HL-60 (cell line): ENCODE results near the gene IVD.

Source experiments
- DNase-seq, 2 experiments: peaks; one replicate each; pipeline ENCODE4 v3.0.0-alpha.2; 2010 to 2020; ENCODE audit warnings: low read depth in 1 of 2, low spot score in 1 of 2
- H3K27ac ChIP-seq: fragments of 250-450 bp; sonication (Bioruptor Pico); replicated peaks from 2 replicates; pipeline ENCODE4 v1.5.1; 2020; ENCODE audit warnings: mild to moderate bottlenecking, moderate library complexity
- H3K27me3 ChIP-seq: fragments of 250-450 bp; sonication (Bioruptor Pico); 2 replicates; pipeline ENCODE4 v1.5.1; 2021; ENCODE audit warnings: mild to moderate bottlenecking, moderate library complexity; ENCODE audit not compliant: insufficient read depth, poor library complexity, severe bottlenecking
- H3K4me3 ChIP-seq: replicated peaks from 2 replicates; pipeline ENCODE4 v1.5.1; 2011; ENCODE audit warnings: mild to moderate bottlenecking, control low read depth, low read length; ENCODE audit not compliant: insufficient read depth
- GABPA ChIP-seq: IDR thresholded peaks from 2 replicates; pipeline ENCODE4 v1.6.1; 2012; ENCODE audit warnings: low read depth
- POLR2AphosphoS5 ChIP-seq: IDR thresholded peaks from 2 replicates; pipeline ENCODE4 v1.6.1; 2012; ENCODE audit warnings: low read depth
- SPI1 ChIP-seq: IDR thresholded peaks from 2 replicates; pipeline ENCODE4 v1.6.1; 2012; ENCODE audit warnings: low read depth, mild to moderate bottlenecking, borderline replicate concordance
- TF ChIP-seq, protein P1 (sequence below): IDR thresholded peaks from 2 replicates; pipeline ENCODE4 v1.6.1; 2012; ENCODE audit warnings: low read depth; ENCODE audit not compliant: insufficient replicate concordance
- TF ChIP-seq, protein P2 (sequence below): IDR thresholded peaks from one replicate; pipeline ENCODE4 v1.5.1; 2011; ENCODE audit warnings: low read length, control low read depth, inconsistent platforms; ENCODE audit not compliant: insufficient read depth

The IVD gene

DNA sequence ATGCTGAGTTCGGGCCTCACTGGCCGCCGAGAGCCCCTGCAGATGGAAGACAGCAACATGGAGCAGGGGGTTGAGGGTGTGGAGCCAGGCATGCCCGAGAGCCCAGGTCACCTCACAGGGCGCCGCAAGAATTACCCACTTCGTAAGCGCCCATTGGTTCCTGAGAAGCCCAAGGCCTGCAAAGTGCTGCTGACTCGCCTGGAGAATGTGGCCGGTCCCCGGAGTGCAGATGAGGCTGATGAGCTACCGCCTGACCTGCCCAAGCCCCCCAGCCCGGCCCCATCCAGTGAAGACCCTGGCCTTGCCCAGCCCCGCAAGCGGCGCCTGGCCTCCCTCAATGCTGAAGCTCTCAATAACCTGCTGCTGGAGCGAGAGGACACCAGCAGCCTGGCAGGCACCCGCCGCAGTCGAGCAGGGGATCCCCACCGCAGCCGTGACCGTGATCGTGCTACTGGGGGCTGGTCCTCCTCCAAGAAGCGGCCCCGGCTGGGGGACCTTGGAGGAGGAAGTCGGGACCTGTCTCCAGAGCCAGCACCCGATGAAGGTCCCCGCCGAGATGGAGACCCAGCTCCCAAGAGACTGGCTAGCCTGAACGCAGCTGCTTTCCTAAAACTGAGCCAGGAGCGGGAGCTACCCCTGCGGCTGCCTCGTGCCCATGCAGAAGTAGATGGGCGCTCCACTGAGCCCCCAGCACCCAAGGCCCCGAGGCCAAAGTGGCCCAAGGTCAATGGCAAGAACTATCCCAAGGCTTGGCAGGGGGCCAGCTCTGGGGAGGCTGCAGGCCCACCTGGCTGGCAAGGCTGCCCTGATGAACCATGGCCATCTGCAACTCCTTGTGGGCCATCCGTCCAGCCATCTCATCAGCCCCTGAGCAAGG lies 53.1 kb downstream of the IVD start:
- DNase-seq, result no peak

DNA sequence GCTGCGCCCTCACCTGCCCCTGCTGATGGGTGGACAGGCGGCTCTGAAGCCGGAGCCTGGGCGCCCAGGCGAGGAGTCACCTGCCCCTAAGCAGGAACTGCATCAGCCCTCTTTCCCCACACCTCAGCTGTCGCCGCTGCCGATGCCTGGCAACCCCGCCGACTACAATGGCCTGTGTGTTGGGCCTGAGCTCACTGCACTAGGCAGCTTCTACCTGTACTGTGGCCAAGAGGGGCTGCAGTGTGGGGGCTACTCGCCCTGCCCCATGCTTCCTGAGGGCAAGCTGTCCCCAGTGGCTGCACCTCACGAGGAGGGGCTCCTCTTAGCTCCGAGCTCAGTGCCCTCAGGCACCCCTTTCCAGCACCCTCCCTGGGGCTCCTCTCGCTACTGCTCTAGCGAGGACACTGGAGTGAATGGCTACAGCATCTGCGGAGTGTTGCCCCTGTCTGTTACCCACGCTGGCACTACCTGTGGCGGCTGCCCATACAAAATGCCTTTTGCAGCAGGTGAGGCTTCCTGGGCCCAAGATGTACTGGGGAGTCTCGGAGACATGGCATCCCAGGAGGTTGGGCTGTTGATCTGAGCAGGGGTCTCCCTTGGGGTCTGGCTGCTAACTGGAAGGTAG lies 53.9 kb downstream of the IVD start:
- DNase-seq, result no peak
- Histone ChIP-seq H3K27ac (no peak overlapping the region), H3K27me3 (no peaks in the 10 kb centered on the region), H3K4me3 (no peak overlapping the region)
- TF ChIP-seq, protein P1, sequence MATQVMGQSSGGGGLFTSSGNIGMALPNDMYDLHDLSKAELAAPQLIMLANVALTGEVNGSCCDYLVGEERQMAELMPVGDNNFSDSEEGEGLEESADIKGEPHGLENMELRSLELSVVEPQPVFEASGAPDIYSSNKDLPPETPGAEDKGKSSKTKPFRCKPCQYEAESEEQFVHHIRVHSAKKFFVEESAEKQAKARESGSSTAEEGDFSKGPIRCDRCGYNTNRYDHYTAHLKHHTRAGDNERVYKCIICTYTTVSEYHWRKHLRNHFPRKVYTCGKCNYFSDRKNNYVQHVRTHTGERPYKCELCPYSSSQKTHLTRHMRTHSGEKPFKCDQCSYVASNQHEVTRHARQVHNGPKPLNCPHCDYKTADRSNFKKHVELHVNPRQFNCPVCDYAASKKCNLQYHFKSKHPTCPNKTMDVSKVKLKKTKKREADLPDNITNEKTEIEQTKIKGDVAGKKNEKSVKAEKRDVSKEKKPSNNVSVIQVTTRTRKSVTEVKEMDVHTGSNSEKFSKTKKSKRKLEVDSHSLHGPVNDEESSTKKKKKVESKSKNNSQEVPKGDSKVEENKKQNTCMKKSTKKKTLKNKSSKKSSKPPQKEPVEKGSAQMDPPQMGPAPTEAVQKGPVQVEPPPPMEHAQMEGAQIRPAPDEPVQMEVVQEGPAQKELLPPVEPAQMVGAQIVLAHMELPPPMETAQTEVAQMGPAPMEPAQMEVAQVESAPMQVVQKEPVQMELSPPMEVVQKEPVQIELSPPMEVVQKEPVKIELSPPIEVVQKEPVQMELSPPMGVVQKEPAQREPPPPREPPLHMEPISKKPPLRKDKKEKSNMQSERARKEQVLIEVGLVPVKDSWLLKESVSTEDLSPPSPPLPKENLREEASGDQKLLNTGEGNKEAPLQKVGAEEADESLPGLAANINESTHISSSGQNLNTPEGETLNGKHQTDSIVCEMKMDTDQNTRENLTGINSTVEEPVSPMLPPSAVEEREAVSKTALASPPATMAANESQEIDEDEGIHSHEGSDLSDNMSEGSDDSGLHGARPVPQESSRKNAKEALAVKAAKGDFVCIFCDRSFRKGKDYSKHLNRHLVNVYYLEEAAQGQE, result no peak
- TF ChIP-seq GABPA, result no peak
- TF ChIP-seq POLR2AphosphoS5, result no peak
- no peak for TF ChIP-seq SPI1
- TF ChIP-seq, protein P2, sequence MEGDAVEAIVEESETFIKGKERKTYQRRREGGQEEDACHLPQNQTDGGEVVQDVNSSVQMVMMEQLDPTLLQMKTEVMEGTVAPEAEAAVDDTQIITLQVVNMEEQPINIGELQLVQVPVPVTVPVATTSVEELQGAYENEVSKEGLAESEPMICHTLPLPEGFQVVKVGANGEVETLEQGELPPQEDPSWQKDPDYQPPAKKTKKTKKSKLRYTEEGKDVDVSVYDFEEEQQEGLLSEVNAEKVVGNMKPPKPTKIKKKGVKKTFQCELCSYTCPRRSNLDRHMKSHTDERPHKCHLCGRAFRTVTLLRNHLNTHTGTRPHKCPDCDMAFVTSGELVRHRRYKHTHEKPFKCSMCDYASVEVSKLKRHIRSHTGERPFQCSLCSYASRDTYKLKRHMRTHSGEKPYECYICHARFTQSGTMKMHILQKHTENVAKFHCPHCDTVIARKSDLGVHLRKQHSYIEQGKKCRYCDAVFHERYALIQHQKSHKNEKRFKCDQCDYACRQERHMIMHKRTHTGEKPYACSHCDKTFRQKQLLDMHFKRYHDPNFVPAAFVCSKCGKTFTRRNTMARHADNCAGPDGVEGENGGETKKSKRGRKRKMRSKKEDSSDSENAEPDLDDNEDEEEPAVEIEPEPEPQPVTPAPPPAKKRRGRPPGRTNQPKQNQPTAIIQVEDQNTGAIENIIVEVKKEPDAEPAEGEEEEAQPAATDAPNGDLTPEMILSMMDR, result no peak

More for the DNA sequence above, 53.1 kb downstream of the IVD start:
- Histone ChIP-seq H3K27ac (no peak overlapping the region), H3K4me3 (no peak overlapping the region), H3K27me3 (no peaks in the 10 kb centered on the region)
- TF ChIP-seq, protein P2, result no peak
- TF ChIP-seq GABPA (no peak), SPI1 (no peak), POLR2AphosphoS5 (no peak)
- TF ChIP-seq, protein P1, result no peak

DNA sequence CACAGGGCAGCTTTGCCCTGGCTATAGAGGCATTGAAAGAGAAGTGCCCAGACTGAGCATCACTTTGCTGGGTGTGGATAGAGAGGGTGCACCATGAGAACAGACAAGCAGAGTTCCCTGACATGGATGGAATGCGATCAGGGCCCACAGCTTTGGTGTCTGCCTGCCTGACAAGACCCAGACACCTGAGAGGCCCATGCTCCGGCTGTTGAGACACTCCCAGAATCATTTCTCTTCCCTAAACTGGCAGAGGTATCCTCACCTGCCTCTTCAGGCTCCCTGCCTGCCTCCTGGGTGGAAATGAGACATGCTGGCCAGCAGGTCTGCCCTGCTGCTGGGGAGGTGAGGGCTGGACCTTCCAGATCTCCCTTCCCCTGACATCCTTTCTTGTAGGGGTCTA lies 54.8 kb downstream of the IVD start:
- Histone ChIP-seq H3K27me3 (no peaks in the 10 kb centered on the region), H3K4me3 (no peak overlapping the region), H3K27ac (no peak overlapping the region)
- TF ChIP-seq, protein P2, result no peak
- TF ChIP-seq GABPA (no peak), POLR2AphosphoS5 (no peak), SPI1 (no peak)
- TF ChIP-seq, protein P1, result no peak
- DNase-seq, result no peak
